MM.1S (cell line): ENCODE data around the gene GATB.

Experiments used
- DNase-seq: peaks from one replicate; pipeline ENCODE4 v3.0.0-alpha.2; 2015
- H2AFZ ChIP-seq: fragments of 300-600 bp; sonication (generic); 2 replicates; pipeline ENCODE4 v1.6.0; 2016; ENCODE audit warnings: antibody characterized with exemption, low read length
- H3F3A ChIP-seq: fragments of 300-600 bp; sonication (generic); 2 replicates; pipeline ENCODE4 v1.6.1; 2016; ENCODE audit warnings: mild to moderate bottlenecking, antibody characterized with exemption, low read length, moderate library complexity, mixed read lengths; ENCODE audit not compliant: insufficient read depth
- H3K27ac ChIP-seq: fragments of 300-600 bp; sonication (generic); 2 replicates; pipeline ENCODE4 v1.5.1; 2016; ENCODE audit warnings: mild to moderate bottlenecking, low read length
- H3K27me3 ChIP-seq: fragments of 300-600 bp; sonication (generic); replicated peaks from 2 replicates; pipeline ENCODE4 v1.6.0; 2016; ENCODE audit warnings: low read length; ENCODE audit not compliant: insufficient read depth
- H3K36me3 ChIP-seq: fragments of 300-600 bp; sonication (generic); replicated peaks from 2 replicates; pipeline ENCODE4 v1.6.1; 2016; ENCODE audit warnings: mild to moderate bottlenecking, low read length, mixed read lengths; ENCODE audit not compliant: insufficient read depth
- H3K4me1 ChIP-seq: fragments of 300-600 bp; sonication (generic); 2 replicates; pipeline ENCODE4 v1.6.1; 2016; ENCODE audit warnings: low read length, mixed read lengths
- H3K4me2 ChIP-seq: fragments of 300-600 bp; sonication (generic); 2 replicates; pipeline ENCODE4 v1.6.0; 2016; ENCODE audit warnings: low read depth, low read length
- H3K4me3 ChIP-seq: fragments of 300-600 bp; sonication (generic); 2 replicates; pipeline ENCODE4 v1.5.1; 2016; ENCODE audit warnings: low read length, mixed read lengths
- H3K79me2 ChIP-seq: fragments of 300-600 bp; sonication (generic); 2 replicates; pipeline ENCODE4 v1.6.1; 2016; ENCODE audit warnings: mixed run types, low read length, mixed read lengths
- H3K9ac ChIP-seq: fragments of 300-600 bp; sonication (generic); 2 replicates; pipeline ENCODE4 v1.6.1; 2016; ENCODE audit warnings: low read length, mixed read lengths
- H3K9me2 ChIP-seq: fragments of 300-600 bp; sonication (generic); replicated peaks from 2 replicates; pipeline ENCODE4 v1.6.1; 2016; ENCODE audit warnings: mild to moderate bottlenecking, low read length, mixed read lengths; ENCODE audit not compliant: insufficient read depth
- H3K9me3 ChIP-seq: fragments of 300-600 bp; sonication (generic); replicated peaks from 2 replicates; pipeline ENCODE4 v1.6.1; 2016; ENCODE audit warnings: mild to moderate bottlenecking, low read length, mixed read lengths; ENCODE audit not compliant: insufficient read depth
- H4K20me1 ChIP-seq: fragments of 300-600 bp; sonication (generic); 2 replicates; pipeline ENCODE4 v1.6.1; 2016; ENCODE audit warnings: mild to moderate bottlenecking, low read length, moderate library complexity, mixed read lengths; ENCODE audit not compliant: insufficient read depth
- EZH2 ChIP-seq: fragments of 300-600 bp; sonication (generic); optimal IDR thresholded peaks from 2 replicates; pipeline ENCODE3; 2017; ENCODE audit warnings: low read depth, mild to moderate bottlenecking, antibody characterized with exemption, low read length, mixed read lengths
- EZH2phosphoT487 ChIP-seq: fragments of 300-600 bp; sonication (generic); IDR thresholded peaks from 2 replicates; pipeline ENCODE4 v1.6.1; 2018; ENCODE audit warnings: antibody characterized with exemption, low read length
- TF ChIP-seq, protein P1 (sequence below): fragments of 300-600 bp; sonication (generic); IDR thresholded peaks from 2 replicates; pipeline ENCODE4 v1.5.1; 2016; ENCODE audit warnings: antibody characterized with exemption, low read length, mixed read lengths

GATB gene

DNA sequence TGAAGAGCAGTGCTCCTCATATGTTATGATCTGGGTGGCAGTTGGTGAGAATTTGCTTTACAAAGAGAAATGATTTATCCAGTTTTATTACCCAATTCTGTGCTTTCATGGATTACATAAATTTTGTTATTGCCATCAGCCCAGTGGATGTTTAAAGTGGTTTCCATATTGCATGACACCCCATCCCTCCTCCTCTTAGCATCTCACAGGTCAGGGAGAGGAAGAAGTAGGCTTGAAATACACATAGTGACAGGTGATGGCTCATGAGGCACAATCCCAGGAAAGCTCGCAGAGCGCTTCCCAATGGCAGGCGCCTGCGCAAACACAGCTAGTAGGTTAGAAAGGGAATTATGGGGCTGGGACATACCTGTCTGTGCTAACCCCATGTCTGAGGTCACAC, 47.7 kb upstream of the GATB start:
- TF ChIP-seq EZH2 (no peak), EZH2phosphoT487 (no peak)
- TF ChIP-seq, protein P1, sequence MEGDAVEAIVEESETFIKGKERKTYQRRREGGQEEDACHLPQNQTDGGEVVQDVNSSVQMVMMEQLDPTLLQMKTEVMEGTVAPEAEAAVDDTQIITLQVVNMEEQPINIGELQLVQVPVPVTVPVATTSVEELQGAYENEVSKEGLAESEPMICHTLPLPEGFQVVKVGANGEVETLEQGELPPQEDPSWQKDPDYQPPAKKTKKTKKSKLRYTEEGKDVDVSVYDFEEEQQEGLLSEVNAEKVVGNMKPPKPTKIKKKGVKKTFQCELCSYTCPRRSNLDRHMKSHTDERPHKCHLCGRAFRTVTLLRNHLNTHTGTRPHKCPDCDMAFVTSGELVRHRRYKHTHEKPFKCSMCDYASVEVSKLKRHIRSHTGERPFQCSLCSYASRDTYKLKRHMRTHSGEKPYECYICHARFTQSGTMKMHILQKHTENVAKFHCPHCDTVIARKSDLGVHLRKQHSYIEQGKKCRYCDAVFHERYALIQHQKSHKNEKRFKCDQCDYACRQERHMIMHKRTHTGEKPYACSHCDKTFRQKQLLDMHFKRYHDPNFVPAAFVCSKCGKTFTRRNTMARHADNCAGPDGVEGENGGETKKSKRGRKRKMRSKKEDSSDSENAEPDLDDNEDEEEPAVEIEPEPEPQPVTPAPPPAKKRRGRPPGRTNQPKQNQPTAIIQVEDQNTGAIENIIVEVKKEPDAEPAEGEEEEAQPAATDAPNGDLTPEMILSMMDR: no peak

DNA sequence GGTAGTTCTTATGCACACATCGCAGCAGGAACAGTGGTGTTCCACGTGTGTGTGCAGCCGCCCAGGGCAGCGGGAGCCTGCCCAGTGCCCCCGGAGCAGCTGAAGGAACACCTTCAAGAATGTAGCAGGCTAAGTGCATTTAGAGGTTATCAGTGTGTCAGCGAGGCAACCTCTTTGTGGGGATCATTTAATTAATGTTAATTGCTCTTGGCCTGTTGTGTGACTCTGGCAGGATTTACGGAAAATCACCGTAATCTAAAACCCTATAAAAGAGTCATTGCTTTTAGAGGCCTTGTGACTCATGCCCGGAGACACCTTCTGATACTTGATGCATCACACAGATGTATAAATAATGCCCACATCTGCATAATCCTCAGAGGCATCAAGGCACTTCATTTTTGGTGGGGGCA, 47.3 kb upstream of the GATB start:
- no peaks in the 10 kb centered on the region for H3K9me2 ChIP-seq
- H3K79me2 ChIP-seq: no peaks in the 10 kb centered on the region
- H3K4me2 ChIP-seq: no peak overlapping the region
- no peak overlapping the region for H3K27ac ChIP-seq
- TF ChIP-seq EZH2: no peak
- TF ChIP-seq, protein P1: no peak
- TF ChIP-seq EZH2phosphoT487: no peak
- DNase-seq: no peak
- H3K36me3 ChIP-seq: no peaks in the 10 kb centered on the region
- no peak overlapping the region for H2AFZ ChIP-seq
- H4K20me1 ChIP-seq: no peaks in the 10 kb centered on the region
- no peaks in the 10 kb centered on the region for H3K27me3 ChIP-seq
- no peak overlapping the region for H3K9ac ChIP-seq
- no peak overlapping the region for H3K4me3 ChIP-seq
- no peaks in the 10 kb centered on the region for H3K9me3 ChIP-seq
- no peaks in the 10 kb centered on the region for H3F3A ChIP-seq
- no peaks in the 10 kb centered on the region for H3K4me1 ChIP-seq

More for the DNA sequence above, 47.7 kb upstream of the GATB start:
- Histone ChIP-seq H3K36me3 (no peaks in the 10 kb centered on the region), H3K4me3 (no peak overlapping the region), H3K4me2 (no peak overlapping the region), H3K27ac (no peak overlapping the region), H3F3A (no peaks in the 10 kb centered on the region), H3K9me3 (no peaks in the 10 kb centered on the region), H3K79me2 (no peaks in the 10 kb centered on the region), H3K27me3 (no peaks in the 10 kb centered on the region), H3K9ac (no peak overlapping the region), H2AFZ (no peak overlapping the region), H3K9me2 (no peaks in the 10 kb centered on the region), H4K20me1 (no peaks in the 10 kb centered on the region), H3K4me1 (no peaks in the 10 kb centered on the region)
- no peak for DNase-seq

DNA sequence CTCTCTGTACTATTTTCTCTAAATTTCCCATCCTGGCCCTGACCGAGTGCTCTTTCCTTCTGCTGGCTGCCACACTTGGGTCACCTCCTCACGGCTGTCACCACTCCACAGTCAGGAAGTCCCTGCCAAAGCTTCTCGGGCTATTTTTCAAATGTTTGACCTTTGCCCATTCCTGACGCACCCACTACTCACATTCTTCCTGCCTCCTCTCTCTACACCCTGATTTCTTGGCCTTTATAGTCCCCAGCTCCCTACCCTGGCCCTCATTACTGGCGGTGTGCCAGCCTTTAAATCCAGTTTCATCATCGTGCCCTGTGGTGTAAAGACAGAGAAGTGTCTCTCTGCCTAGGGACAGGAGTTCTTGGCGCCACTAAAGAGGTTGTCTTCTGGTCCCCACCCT, 46.4 kb upstream of the GATB start:
- no peaks in the 10 kb centered on the region for H3K9me3 ChIP-seq
- H4K20me1 ChIP-seq: no peaks in the 10 kb centered on the region
- H3K4me2 ChIP-seq: no peak overlapping the region
- no peak overlapping the region for H3K9ac ChIP-seq
- H3K4me1 ChIP-seq: no peaks in the 10 kb centered on the region
- no peak for TF ChIP-seq EZH2
- no peak for TF ChIP-seq EZH2phosphoT487
- TF ChIP-seq, protein P1: no peak
- no peaks in the 10 kb centered on the region for H3K27me3 ChIP-seq
- no peak overlapping the region for H3K27ac ChIP-seq
- DNase-seq: no peak
- H3K4me3 ChIP-seq: no peak overlapping the region
- no peaks in the 10 kb centered on the region for H3K36me3 ChIP-seq
- H2AFZ ChIP-seq: no peak overlapping the region
- no peaks in the 10 kb centered on the region for H3K79me2 ChIP-seq
- H3K9me2 ChIP-seq: no peaks in the 10 kb centered on the region
- H3F3A ChIP-seq: no peaks in the 10 kb centered on the region
